SK-N-MC (cell line): ENCODE results near the gene DNAH17.

Experiments
- EZH2 ChIP-seq: fragments of 200-600 bp; sonication (generic); IDR thresholded peaks from one replicate; pipeline ENCODE4 v1.6.1; 2017; ENCODE audit warnings: antibody characterized with exemption
- FOXP2 ChIP-seq: optimal IDR thresholded peaks from 2 replicates; pipeline ENCODE3; 2011; ENCODE audit warnings: mild to moderate bottlenecking, moderate library complexity; ENCODE audit not compliant: insufficient read depth; ENCODE audit errors: extremely low read length, control extremely low read depth
- POLR2AphosphoS5 ChIP-seq: IDR thresholded peaks from 2 replicates; pipeline ENCODE4 v1.6.1; 2012; ENCODE audit warnings: mild to moderate bottlenecking, low read depth, low read length, borderline replicate concordance

DNA sequence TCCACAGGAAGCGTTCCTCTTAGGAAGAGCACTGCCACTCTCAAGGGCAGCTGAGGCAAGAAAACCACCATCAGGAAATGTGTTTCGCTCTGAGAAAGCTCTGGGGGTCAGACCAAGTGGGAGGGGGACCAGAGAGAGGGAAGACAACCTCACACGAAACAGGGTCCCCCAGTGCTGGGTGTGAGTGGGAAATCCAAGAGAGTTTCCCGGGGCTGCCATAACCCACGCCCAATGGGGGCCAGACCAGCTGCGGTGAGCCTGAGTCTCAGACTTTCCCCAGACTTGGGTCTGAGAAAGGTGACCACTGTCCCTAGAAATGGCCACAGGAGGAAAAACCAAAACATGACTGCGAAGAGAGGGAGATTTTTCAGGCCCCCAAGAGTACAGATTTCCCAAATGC lies 14.5 kb downstream of the DNAH17 start:
- TF ChIP-seq EZH2 = no peak
- no peak for TF ChIP-seq POLR2AphosphoS5
- no peak for TF ChIP-seq FOXP2
